C4-2B (cell line): Measurements from ENCODE around the gene MEAK7.

Source experiments
- ZFX ChIP-seq: fragments of 450-650 bp; IDR thresholded peaks from 2 replicates; pipeline ENCODE4 v1.6.1; 2017
- TF ChIP-seq, protein P1 (sequence below): fragments of 450-650 bp; conservative IDR thresholded peaks from 2 replicates; pipeline ENCODE4 v1.5.1; 2017; ENCODE audit warnings: mild to moderate bottlenecking

DNA sequence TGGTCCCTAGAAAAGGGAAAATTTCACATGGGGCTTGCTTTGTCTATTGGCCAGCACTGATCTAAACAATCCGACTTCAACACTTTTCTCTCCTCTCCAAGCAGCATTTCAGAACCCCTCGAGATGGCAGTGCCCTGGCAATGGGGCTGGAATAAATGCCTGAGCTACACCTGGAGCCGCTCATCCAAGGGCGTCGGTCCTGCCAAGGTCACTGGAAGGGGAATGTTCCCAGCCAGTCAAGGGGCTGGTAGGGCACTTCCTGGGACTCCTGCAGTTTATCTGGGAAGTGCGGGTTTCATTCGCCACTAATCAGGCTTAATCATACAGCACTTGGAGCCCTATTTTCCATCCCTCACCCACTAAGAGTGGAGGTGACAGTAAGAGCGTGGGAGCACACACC is 17.1 kb downstream of the MEAK7 start:
- TF ChIP-seq, protein P1, sequence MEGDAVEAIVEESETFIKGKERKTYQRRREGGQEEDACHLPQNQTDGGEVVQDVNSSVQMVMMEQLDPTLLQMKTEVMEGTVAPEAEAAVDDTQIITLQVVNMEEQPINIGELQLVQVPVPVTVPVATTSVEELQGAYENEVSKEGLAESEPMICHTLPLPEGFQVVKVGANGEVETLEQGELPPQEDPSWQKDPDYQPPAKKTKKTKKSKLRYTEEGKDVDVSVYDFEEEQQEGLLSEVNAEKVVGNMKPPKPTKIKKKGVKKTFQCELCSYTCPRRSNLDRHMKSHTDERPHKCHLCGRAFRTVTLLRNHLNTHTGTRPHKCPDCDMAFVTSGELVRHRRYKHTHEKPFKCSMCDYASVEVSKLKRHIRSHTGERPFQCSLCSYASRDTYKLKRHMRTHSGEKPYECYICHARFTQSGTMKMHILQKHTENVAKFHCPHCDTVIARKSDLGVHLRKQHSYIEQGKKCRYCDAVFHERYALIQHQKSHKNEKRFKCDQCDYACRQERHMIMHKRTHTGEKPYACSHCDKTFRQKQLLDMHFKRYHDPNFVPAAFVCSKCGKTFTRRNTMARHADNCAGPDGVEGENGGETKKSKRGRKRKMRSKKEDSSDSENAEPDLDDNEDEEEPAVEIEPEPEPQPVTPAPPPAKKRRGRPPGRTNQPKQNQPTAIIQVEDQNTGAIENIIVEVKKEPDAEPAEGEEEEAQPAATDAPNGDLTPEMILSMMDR = no peak
- TF ChIP-seq ZFX = no peak
